Ovary (tissue), 3 donors: ENCODE results near the gene FBN1.

Experiments
- EP300 ChIP-seq: sonication (generic); formaldehyde crosslinking; IDR thresholded peaks from one replicate; pipeline ENCODE4 v1.6.1; 2017; ENCODE audit warnings: antibody characterized with exemption
- TF ChIP-seq, protein P1 (sequence below), 3 donors: fragments of 450-650 bp in 2 of 3; fragments of 200-600 bp in 1 of 3; IDR thresholded peaks; one replicate each; pipeline versions ENCODE4 v1.5.1 to v1.8.0; 2016 to 2022; ENCODE audit warnings: antibody characterized with exemption in 3 of 3, mild to moderate bottlenecking in 1 of 3
- donor health status: DM: no; HTN: no; CAD: no.

DNA sequence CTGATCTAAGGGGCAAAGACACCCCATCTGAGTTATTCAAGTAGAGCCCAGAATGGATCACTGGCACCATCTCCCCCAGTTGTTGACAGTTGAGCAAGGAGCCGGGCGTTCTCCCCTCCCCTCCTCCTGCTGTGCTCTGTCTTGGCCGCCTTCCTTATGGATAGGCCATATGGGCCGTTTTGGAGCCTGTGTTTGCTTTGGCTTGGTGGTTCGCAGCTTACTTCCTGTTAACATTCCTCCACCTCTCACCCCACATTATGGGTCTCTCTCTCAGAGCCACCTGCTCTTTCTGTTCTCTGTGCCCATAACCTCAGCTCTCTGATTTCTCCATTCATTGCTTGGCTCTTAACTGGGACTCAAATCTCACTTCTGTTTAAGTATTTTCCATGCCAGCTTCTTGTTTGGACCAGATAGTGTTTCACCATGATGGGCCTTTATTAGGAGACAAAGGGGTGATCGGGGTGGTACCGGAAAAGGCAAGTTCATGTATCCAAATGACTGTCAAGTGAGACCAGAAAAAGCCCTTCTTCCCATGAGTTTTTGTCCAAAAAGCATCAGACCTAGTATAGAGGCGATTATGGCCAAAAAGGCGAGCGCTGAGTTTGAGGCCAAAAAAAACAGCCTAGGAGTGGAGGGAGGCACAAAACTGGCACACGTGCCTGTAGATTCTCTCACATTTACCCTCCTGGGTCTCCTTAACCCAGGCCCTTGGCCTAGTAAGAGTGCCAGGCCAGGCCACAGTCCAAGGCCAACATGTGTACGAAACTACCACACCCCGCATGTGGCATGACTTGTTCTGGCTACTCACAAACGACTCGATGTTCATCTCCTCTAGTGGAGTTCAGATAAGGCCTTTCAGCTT, 251.6 kb downstream of the FBN1 start:
- TF ChIP-seq, protein P1, sequence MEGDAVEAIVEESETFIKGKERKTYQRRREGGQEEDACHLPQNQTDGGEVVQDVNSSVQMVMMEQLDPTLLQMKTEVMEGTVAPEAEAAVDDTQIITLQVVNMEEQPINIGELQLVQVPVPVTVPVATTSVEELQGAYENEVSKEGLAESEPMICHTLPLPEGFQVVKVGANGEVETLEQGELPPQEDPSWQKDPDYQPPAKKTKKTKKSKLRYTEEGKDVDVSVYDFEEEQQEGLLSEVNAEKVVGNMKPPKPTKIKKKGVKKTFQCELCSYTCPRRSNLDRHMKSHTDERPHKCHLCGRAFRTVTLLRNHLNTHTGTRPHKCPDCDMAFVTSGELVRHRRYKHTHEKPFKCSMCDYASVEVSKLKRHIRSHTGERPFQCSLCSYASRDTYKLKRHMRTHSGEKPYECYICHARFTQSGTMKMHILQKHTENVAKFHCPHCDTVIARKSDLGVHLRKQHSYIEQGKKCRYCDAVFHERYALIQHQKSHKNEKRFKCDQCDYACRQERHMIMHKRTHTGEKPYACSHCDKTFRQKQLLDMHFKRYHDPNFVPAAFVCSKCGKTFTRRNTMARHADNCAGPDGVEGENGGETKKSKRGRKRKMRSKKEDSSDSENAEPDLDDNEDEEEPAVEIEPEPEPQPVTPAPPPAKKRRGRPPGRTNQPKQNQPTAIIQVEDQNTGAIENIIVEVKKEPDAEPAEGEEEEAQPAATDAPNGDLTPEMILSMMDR (IDR thresholded peaks at IDR 0.05) = no peak
- TF ChIP-seq EP300 = no peak
